Ovary (tissue), 9 donors: ENCODE data around the gene PLEKHA8. TPM values are rescaled to one million over a fixed set of nuclear protein-coding genes. Genes with fewer than 3 reads are reported as not detected.
A peak's percentile ranks its signal among the peaks of the same experiment; 100 is the strongest.

Source experiments
- DNase-seq, 5 donors: peaks; one replicate each; pipeline ENCODE4 v3.0.0-alpha.2; 2019 to 2020
- H3K27ac ChIP-seq, 2 donors: fragments of 200-600 bp; one replicate each; pipeline versions ENCODE4 v1.5.1 to v1.8.0; 2019 to 2022
- H3K27me3 ChIP-seq: fragments of 200-600 bp; one replicate; pipeline ENCODE4 v1.8.0; 2022
- H3K36me3 ChIP-seq: fragments of 200-600 bp; sonication (generic); one replicate; pipeline ENCODE4 v1.5.1; 2019
- H3K4me1 ChIP-seq: one replicate; pipeline ENCODE4 v1.8.1; 2013; ENCODE audit warnings: mild to moderate bottlenecking, moderate library complexity; ENCODE audit not compliant: insufficient read depth
- H3K4me3 ChIP-seq: fragments of 200-600 bp; sonication (generic); one replicate; pipeline ENCODE4 v1.5.1; 2017
- H3K9me3 ChIP-seq, 2 donors: fragments of 200-600 bp in 1 of 2; sonication (generic) in 1 of 2; one replicate each; pipeline versions ENCODE4 v1.5.1 to v1.8.1; 2013 to 2019; ENCODE audit warnings: mild to moderate bottlenecking in 1 of 2, moderate library complexity in 1 of 2
- EP300 ChIP-seq: sonication (generic); formaldehyde crosslinking; IDR thresholded peaks from one replicate; pipeline ENCODE4 v1.6.1; 2017; ENCODE audit warnings: antibody characterized with exemption
- POLR2A ChIP-seq: fragments of 450-650 bp; IDR thresholded peaks from one replicate; pipeline ENCODE4 v1.6.1; 2017; ENCODE audit warnings: antibody characterized with exemption, mild to moderate bottlenecking, moderate library complexity
- whole genome bisulfite sequencing, 3 donors: extraction: QIAGEN DNeasy Blood & Tissue Kit in 1 of 3; methylation state at CpG; one replicate each; pipeline versions ENCODE4 v1.1.5 to v1.1.7; 2013 to 2017; 5-methylcytosine and 5-hydroxymethylcytosine counted together
- intact Hi-C, 4 donors: fragments of 100-400 bp; cut with DNase I; formaldehyde crosslinking; loops; one replicate each; pipeline versions ENCODE4 v1.11.0 to v1.15.1; 2022 to 2023
- polyA plus RNA-seq, 2 donors: library from polyadenylated mRNA; stranded (reverse); fragments of 200-250 nt in 1 of 2; fragments of 350-450 nt in 1 of 2; fragmentation: Illumina TruSeq in 1 of 2; extraction: RNeasy Lipid Tissue Mini Kit (QIAGEN cat#74804) in 1 of 2; gene quantifications; one replicate each; pipeline ENCODE4 v1.2.3, GENCODE V29; 2013 to 2014
- total RNA-seq, 7 donors: library from RNA; depleted of rRNA in 2 of 7; stranded (reverse); fragments of >200 nt in 2 of 7; fragmentation: NEBNext Ultra II Directional in 3 of 7; extraction: Animal tissue kit (Norgen Biotek cat#: 25700) in 3 of 7; gene quantifications; one replicate each; pipeline versions ENCODE4 v1.1.0 to v1.2.4, GENCODE V29; 2016 to 2023
- TF ChIP-seq, protein P1 (sequence below), 3 donors: fragments of 450-650 bp in 2 of 3; fragments of 200-600 bp in 1 of 3; IDR thresholded peaks; one replicate each; pipeline versions ENCODE4 v1.5.1 to v1.8.0; 2016 to 2022; ENCODE audit warnings: antibody characterized with exemption in 3 of 3, mild to moderate bottlenecking in 1 of 3
- donor health status: DM: no; HTN: no; CAD: no; lungs with moderate emphysema.
- donor health status: DM: no; HTN: no; CAD: no.
- donor health status: Bipolar disorder and iron deficiency.
- donor health status: DM: yes; HTN: yes; CAD: no.
- donor health status: DM: no; HTN: no; CAD: no.
- donor health status: DM: yes; HTN: yes; CAD: no.

Gene PLEKHA8
- total and polyA plus RNA-seq, 9 donors: 3.1 to 12.8 (median 10.0) TPM

DNA sequence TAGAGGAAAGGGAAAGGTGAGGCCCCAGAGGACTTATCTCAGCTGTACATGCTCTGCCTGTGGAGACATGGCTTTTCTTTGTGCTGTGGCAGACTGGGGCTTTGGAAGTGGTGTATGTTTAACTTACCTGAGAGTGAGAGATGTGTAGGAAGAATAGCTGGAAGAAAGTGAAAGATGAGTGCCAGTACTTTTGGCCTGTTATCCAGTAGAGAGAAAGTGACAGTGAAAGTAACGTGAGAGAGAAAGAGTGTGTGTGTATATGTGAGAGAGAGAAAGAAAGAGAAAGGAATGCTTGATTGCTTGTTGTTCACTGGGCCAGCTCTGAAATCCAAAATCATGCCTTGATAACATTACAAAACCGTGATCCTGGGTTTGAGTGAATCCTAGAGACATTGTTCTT lies 132.1 kb downstream of the PLEKHA8 start:
- TF ChIP-seq, protein P1, sequence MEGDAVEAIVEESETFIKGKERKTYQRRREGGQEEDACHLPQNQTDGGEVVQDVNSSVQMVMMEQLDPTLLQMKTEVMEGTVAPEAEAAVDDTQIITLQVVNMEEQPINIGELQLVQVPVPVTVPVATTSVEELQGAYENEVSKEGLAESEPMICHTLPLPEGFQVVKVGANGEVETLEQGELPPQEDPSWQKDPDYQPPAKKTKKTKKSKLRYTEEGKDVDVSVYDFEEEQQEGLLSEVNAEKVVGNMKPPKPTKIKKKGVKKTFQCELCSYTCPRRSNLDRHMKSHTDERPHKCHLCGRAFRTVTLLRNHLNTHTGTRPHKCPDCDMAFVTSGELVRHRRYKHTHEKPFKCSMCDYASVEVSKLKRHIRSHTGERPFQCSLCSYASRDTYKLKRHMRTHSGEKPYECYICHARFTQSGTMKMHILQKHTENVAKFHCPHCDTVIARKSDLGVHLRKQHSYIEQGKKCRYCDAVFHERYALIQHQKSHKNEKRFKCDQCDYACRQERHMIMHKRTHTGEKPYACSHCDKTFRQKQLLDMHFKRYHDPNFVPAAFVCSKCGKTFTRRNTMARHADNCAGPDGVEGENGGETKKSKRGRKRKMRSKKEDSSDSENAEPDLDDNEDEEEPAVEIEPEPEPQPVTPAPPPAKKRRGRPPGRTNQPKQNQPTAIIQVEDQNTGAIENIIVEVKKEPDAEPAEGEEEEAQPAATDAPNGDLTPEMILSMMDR (IDR thresholded peaks at IDR 0.05): no peak
- no peak for TF ChIP-seq EP300
- no peak for TF ChIP-seq POLR2A
- no peak for DNase-seq
- intact Hi-C loops: loop anchor here in 1 of 4 donors (10.0 kb wide), 1 partner anchor 124 kb away; the partner anchor contains the start of gene ZNRF2
- Histone ChIP-seq H3K9me3 (no peaks in the 10 kb centered on the region), H3K27ac (peak overlapping the region in 1 of 2 donors; percentile 43), H3K27me3 (no peaks in the 10 kb centered on the region), H3K36me3 (no peaks in the 10 kb centered on the region), H3K4me1 (peaks cover 8% of the 10 kb centered on the region), H3K4me3 (no peak overlapping the region)
- WGBS, 3 donors: 53 to 71% (median 57%) methylated on average over 2 of the region's 2 CpGs

DNA sequence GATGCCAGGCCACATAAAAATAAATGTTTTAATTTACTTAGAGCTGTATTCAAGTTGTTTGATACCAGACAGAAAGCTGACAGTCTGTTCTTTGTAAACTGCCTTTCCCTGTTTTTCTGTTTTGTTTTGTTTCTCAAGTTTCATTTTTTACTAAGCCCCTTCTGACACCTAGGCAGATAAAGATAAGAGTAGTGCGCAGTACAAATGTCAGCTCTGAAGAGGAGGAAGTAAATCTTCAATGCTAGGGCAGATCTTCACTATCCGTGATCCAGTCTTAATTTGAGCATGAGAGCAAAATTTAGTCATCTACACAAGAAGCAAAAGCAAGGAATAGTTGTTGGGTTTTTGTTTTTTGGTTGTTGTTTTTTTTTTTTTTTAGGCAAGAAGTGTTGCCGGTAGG lies 133.9 kb downstream of the PLEKHA8 start:
- WGBS, 3 donors: 61 to 71% (median 68%) methylated on average over 3 of the region's 3 CpGs
- Histone ChIP-seq H3K4me3 (no peak overlapping the region), H3K36me3 (no peaks in the 10 kb centered on the region), H3K4me1 (peaks cover 8% of the 10 kb centered on the region), H3K9me3 (no peaks in the 10 kb centered on the region), H3K27me3 (no peaks in the 10 kb centered on the region), H3K27ac (no peak overlapping the region)
- intact Hi-C loops: loop anchor here in 1 of 4 donors (10.0 kb wide), 1 partner anchor 123 kb away; the partner anchor contains the start of gene ZNRF2
- DNase-seq: no peak
- TF ChIP-seq EP300 (no peak), POLR2A (no peak)
- TF ChIP-seq, protein P1 (IDR thresholded peaks at IDR 0.05): no peak

DNA sequence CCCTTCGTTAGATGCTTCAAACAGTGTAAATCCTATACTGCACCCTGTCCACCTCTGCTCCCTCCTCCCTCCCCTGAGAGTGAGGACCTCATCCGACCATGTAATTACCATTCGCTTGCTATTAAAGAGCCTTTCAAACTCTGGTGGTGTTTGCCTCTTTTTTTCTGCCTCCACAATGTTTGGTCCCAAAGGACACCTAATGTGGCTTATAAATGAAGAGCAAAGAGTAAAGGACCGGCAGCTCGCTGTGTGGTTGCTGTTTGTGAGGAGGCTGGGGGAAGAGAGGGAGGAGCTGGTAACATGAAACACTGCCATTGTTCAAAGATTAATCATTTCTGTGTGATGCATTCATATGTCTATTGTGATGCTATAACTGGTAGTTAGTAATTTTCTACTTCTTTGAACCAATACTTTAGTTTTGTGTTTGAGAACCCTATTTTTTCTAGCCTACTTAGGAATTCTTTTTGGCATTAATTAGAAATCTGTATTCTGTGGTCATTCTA lies 134.5 kb downstream of the PLEKHA8 start:
- peaks cover 8% of the 10 kb centered on the region for H3K4me1 ChIP-seq
- DNase-seq: no peak
- intact Hi-C loops: loop anchor here in 1 of 4 donors (10.0 kb wide), 1 partner anchor 122 kb away; the partner anchor contains the start of gene ZNRF2
- no peak overlapping the region for H3K27ac ChIP-seq
- WGBS, 3 donors: 78 to 84% (median 84%) methylated on average over 5 of the region's 5 CpGs
- H3K4me3 ChIP-seq: no peak overlapping the region
- H3K27me3 ChIP-seq: no peaks in the 10 kb centered on the region
- TF ChIP-seq, protein P1 (IDR thresholded peaks at IDR 0.05): no peak
- no peak for TF ChIP-seq EP300
- no peak for TF ChIP-seq POLR2A
- no peaks in the 10 kb centered on the region for H3K9me3 ChIP-seq
- H3K36me3 ChIP-seq: no peaks in the 10 kb centered on the region

DNA sequence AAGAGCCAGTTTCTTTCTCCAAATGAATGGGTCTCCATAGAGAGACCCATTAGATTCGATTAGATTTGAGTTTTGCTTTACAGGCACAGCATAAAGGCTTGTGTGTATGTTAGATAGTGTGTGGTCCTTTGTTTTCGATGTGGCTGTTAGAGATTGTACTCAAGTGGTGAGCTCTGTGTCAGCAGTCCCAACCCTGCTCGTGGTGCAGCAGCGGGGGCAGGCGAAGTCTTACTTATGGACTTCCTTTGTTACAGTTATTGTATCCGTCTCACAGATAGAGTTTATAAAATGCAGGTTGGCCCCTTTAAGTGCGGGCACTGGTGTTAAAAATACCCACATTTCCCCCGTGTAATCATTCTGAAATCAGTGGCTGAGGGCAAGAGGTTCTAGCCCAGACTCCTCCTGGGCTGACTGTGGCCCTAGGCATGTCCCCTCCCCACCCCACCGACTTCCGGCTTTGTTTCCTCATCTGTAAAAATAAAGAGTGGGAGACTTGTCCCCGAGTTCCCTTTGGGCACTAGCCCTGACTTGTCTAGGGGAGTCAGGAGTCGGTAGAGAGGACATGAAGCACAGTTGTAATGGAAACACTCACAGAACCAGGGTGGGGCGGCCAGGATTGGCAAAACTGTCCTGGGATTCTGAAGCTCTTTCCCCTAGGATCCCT lies 135.2 kb downstream of the PLEKHA8 start:
- 70 to 82% (median 76%) methylated on average over 13 of the region's 13 CpGs for WGBS, 3 donors
- H3K9me3 ChIP-seq: no peaks in the 10 kb centered on the region
- TF ChIP-seq POLR2A (no peak), EP300 (no peak)
- TF ChIP-seq, protein P1 (IDR thresholded peaks at IDR 0.05): no peak
- intact Hi-C loops: loop anchor here in 1 of 4 donors (10.0 kb wide), 1 partner anchor 121 kb away; the partner anchor contains the start of gene ZNRF2
- DNase-seq: no peak
- peaks cover 8% of the 10 kb centered on the region for H3K4me1 ChIP-seq
- no peak overlapping the region for H3K27ac ChIP-seq
- H3K27me3 ChIP-seq: no peaks in the 10 kb centered on the region
- H3K36me3 ChIP-seq: no peaks in the 10 kb centered on the region
- no peak overlapping the region for H3K4me3 ChIP-seq
